Gastroesophageal sphincter (tissue), 3 donors: ENCODE data around the gene GALNT17.

Experiments used
- CTCF ChIP-seq, 4 experiments: fragments of 200-600 bp in 2 of 4; fragments of 450-650 bp in 2 of 4; sonication (generic) in 1 of 4; IDR thresholded peaks; one replicate each; pipeline ENCODE4 v1.5.1; 2017 to 2019; ENCODE audit warnings: antibody characterized with exemption in 4 of 4, mild to moderate bottlenecking in 2 of 4, moderate library complexity in 2 of 4
- EP300 ChIP-seq: sonication (generic); formaldehyde crosslinking; IDR thresholded peaks from one replicate; pipeline ENCODE4 v1.6.1; 2017; ENCODE audit warnings: antibody characterized with exemption, mild to moderate bottlenecking
- POLR2A ChIP-seq, 2 donors: fragments of 450-650 bp; IDR thresholded peaks; one replicate each; pipeline ENCODE4 v1.6.1; 2017; ENCODE audit warnings: antibody characterized with exemption in 2 of 2, mild to moderate bottlenecking in 2 of 2, moderate library complexity in 1 of 2
- POLR2AphosphoS5 ChIP-seq: sonication (generic); formaldehyde crosslinking; IDR thresholded peaks from one replicate; pipeline ENCODE4 v1.6.1; 2017; ENCODE audit warnings: antibody characterized with exemption

DNA sequence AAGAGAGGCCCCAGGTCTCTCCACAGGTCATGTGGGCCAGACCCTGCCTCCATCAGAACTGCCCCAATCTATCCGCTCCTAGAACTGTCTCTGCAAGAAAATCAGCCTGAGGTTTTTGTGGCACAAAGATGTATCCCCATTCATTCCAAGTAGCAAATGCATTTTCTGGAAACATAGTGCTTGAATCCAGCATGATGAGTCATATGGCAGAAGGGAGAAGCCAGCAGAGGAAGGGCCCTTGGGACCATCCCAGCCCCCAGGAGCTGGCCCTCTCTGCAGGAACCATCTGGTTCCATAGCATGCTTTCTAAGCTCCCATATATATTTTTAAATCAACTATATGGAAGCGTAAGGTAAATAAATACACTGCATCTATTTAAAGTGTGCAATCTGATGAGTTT, 563.2 kb downstream of the GALNT17 start:
- no peak for TF ChIP-seq EP300
- TF ChIP-seq CTCF (IDR thresholded peaks at IDR 0.05): no peak
- no peak for TF ChIP-seq POLR2A (IDR thresholded peaks at IDR 0.05)
- no peak for TF ChIP-seq POLR2AphosphoS5
